ENCODE data around the gene STX16.

STX16 gene

GRCh38 chr20:58698741-58699622, 47.9 kb downstream of the STX16 start:
- DNase-seq (ENCODE audit: low read depth): no peak

GRCh38 chr20:58699623-58700107, 48.6 kb downstream of the STX16 start:
- DNase-seq (ENCODE audit: low read depth): no peak

GRCh38 chr20:58700121-58700821, 49.2 kb downstream of the STX16 start:
- no peak for DNase-seq (ENCODE audit: low read depth)

GRCh38 chr20:58700823-58701222, 49.7 kb downstream of the STX16 start:
- no peak for DNase-seq (ENCODE audit: low read depth)

- DNase-seq (ENCODE audit: low read depth): no peak
Measured at GRCh38 chr20:58701431-58702160, 50.5 kb downstream of the STX16 start.

- no peak for DNase-seq (ENCODE audit: low read depth)
Measured at GRCh38 chr20:58702161-58702510, 51.1 kb downstream of the STX16 start.

- DNase-seq (ENCODE audit: low read depth): no peak
Measured at GRCh38 chr20:58702859-58703648, 52.0 kb downstream of the STX16 start.

- DNase-seq (ENCODE audit: low read depth): no peak
Measured at GRCh38 chr20:58703765-58704371, 52.8 kb downstream of the STX16 start.

GRCh38 chr20:58705208-58705926, 54.3 kb downstream of the STX16 start:
- no peak for DNase-seq (ENCODE audit: low read depth)

- no peak for DNase-seq (ENCODE audit: low read depth)
Measured at GRCh38 chr20:58706150-58706892, 55.2 kb downstream of the STX16 start.

GRCh38 chr20:58706975-58707681, 56.0 kb downstream of the STX16 start:
- DNase-seq (ENCODE audit: low read depth): no peak

- no peak for DNase-seq (ENCODE audit: low read depth)
Measured at GRCh38 chr20:58707770-58708169, 56.7 kb downstream of the STX16 start.

- DNase-seq (ENCODE audit: low read depth): no peak
Measured at GRCh38 chr20:58708246-58708931, 57.3 kb downstream of the STX16 start.

- DNase-seq (ENCODE audit: low read depth): no peak
Measured at GRCh38 chr20:58709013-58709702, 58.1 kb downstream of the STX16 start.

- no peak for DNase-seq (ENCODE audit: low read depth)
Measured at GRCh38 chr20:58709703-58710039, 58.6 kb downstream of the STX16 start.

GRCh38 chr20:58710481-58711265, 59.6 kb downstream of the STX16 start:
- DNase-seq (ENCODE audit: low read depth): no peak

- no peak for DNase-seq (ENCODE audit: low read depth)
Measured at GRCh38 chr20:58711266-58712051, 60.4 kb downstream of the STX16 start.
